ENCODE data around the gene ATXN10. TPM values are rescaled to one million over a fixed set of nuclear protein-coding genes. Genes with fewer than 3 reads are reported as not detected.
A peak's percentile ranks its signal among the peaks of the same experiment; 100 is the strongest.

ATXN10 gene
- total RNA-seq, 5 donors from 2014 or later (not counting 1 experiment from before 2014, with no cell fraction given), result 58.9 to 85.0 (median 69.6) TPM

GRCh38 chr22:45774001-45774670 lies 102.5 kb downstream of the ATXN10 start:
- Histone ChIP-seq H3K27me3 (replicated peaks in 1 of 2; ENCODE audit: control insufficient read depth in 2 of 2, extremely low read depth in 1 of 2, insufficient read depth in 2 of 2, low read length in 1 of 2) (no peaks in the 10 kb centered on the region), H3K36me3 (ENCODE audit: control insufficient read depth in 2 of 2, extremely low read depth in 1 of 2, insufficient read depth in 1 of 2, low read length in 1 of 2) (peaks cover 3 to 5% of the 10 kb centered on the region in 2 donors), H3K9me3 (no peaks in the 10 kb centered on the region), H3K4me3 (ENCODE audit: control insufficient read depth in 1 of 2, extremely low read depth in 1 of 2, low read length in 1 of 2) (no peak overlapping the region), H3K27ac (ENCODE audit: low read length) (no peak overlapping the region), H3K4me1 (ENCODE audit: control insufficient read depth in 1 of 2, extremely low read depth in 1 of 2, insufficient read depth in 2 of 2, low read length in 2 of 2) (no peaks in the 10 kb centered on the region)
- 97% methylated on average over 5 of the region's 6 CpGs for WGBS (ENCODE audit: insufficient coverage)
- Mint-ChIP-seq H3K4me1 (peaks cover 8 to 20% (median 19%) of the 10 kb centered on the region in 3 donors), H3K4me3 (no peak overlapping the region), H3K36me3 (peaks cover 62% of the 10 kb centered on the region), H3K27ac (no peak overlapping the region), H3K9me3 (peaks cover 0 to 3% (median 0%) of the 10 kb centered on the region in 3 donors), H3K27me3 (no peaks in the 10 kb centered on the region)
- ATAC-seq (replicated peaks in 1 of 4) (no peak), DNase-seq (no peak)
- CTCF ChIA-PET, result no interaction called here
- POLR2A ChIA-PET, result no interaction called here

- Mint-ChIP-seq H3K36me3 (peaks cover 60% of the 10 kb centered on the region), H3K4me1 (peaks cover 8 to 19% (median 17%) of the 10 kb centered on the region in 3 donors), H3K27ac (no peak overlapping the region), H3K27me3 (no peaks in the 10 kb centered on the region), H3K9me3 (peaks cover 0 to 3% (median 0%) of the 10 kb centered on the region in 3 donors), H3K4me3 (no peak overlapping the region)
- Histone ChIP-seq H3K9me3 (no peaks in the 10 kb centered on the region), H3K4me3 (ENCODE audit: control insufficient read depth in 1 of 2, extremely low read depth in 1 of 2, low read length in 1 of 2) (no peak overlapping the region), H3K36me3 (ENCODE audit: control insufficient read depth in 2 of 2, extremely low read depth in 1 of 2, insufficient read depth in 1 of 2, low read length in 1 of 2) (peaks cover 0 to 3% of the 10 kb centered on the region in 2 donors), H3K27me3 (replicated peaks in 1 of 2; ENCODE audit: control insufficient read depth in 2 of 2, extremely low read depth in 1 of 2, insufficient read depth in 2 of 2, low read length in 1 of 2) (no peaks in the 10 kb centered on the region), H3K4me1 (ENCODE audit: control insufficient read depth in 1 of 2, extremely low read depth in 1 of 2, insufficient read depth in 2 of 2, low read length in 2 of 2) (no peaks in the 10 kb centered on the region), H3K27ac (ENCODE audit: low read length) (no peak overlapping the region)
- DNase-seq, result no peak
- ChIA-PET POLR2A (no interaction called here), CTCF (no interaction called here)
- WGBS (ENCODE audit: insufficient coverage), result no CpG with 5 or more reads among the region's 1 CpG
- ATAC-seq (replicated peaks in 1 of 4), result no peak
These were observed 103.4 kb downstream of the ATXN10 start for GRCh38 chr22:45775062-45775461.

GRCh38 chr22:45775569-45776312 lies 104.1 kb downstream of the ATXN10 start:
- no peak overlapping the region for H3K4me3 ChIP-seq (ENCODE audit: control insufficient read depth in 1 of 2, extremely low read depth in 1 of 2, low read length in 1 of 2)
- no peaks in the 10 kb centered on the region for H3K27me3 Mint-ChIP-seq
- DNase-seq, result no peak
- no peak overlapping the region for H3K27ac ChIP-seq (ENCODE audit: low read length)
- H3K27ac Mint-ChIP-seq, result no peak overlapping the region
- H3K9me3 Mint-ChIP-seq, result peaks cover 0 to 2% (median 0%) of the 10 kb centered on the region in 3 donors
- H3K9me3 ChIP-seq, result no peaks in the 10 kb centered on the region
- ChIA-PET POLR2A (no interaction called here), CTCF (no interaction called here)
- H3K4me1 ChIP-seq (ENCODE audit: control insufficient read depth in 1 of 2, extremely low read depth in 1 of 2, insufficient read depth in 2 of 2, low read length in 2 of 2), result no peaks in the 10 kb centered on the region
- no peak overlapping the region for H3K4me3 Mint-ChIP-seq
- no peaks in the 10 kb centered on the region for H3K27me3 ChIP-seq (replicated peaks in 1 of 2; ENCODE audit: control insufficient read depth in 2 of 2, extremely low read depth in 1 of 2, insufficient read depth in 2 of 2, low read length in 1 of 2)
- peaks cover 8 to 19% (median 17%) of the 10 kb centered on the region in 3 donors for H3K4me1 Mint-ChIP-seq
- H3K36me3 Mint-ChIP-seq, result peaks cover 56% of the 10 kb centered on the region
- WGBS (ENCODE audit: insufficient coverage), result 95% methylated on average over 10 of the region's 14 CpGs
- peaks cover 0 to 3% of the 10 kb centered on the region in 2 donors for H3K36me3 ChIP-seq (ENCODE audit: control insufficient read depth in 2 of 2, extremely low read depth in 1 of 2, insufficient read depth in 1 of 2, low read length in 1 of 2)
- ATAC-seq (replicated peaks in 1 of 4), result no peak

- Mint-ChIP-seq H3K27me3 (no peaks in the 10 kb centered on the region), H3K36me3 (peaks cover 55% of the 10 kb centered on the region), H3K4me1 (peaks cover 8 to 19% (median 17%) of the 10 kb centered on the region in 3 donors), H3K9me3 (no peaks in the 10 kb centered on the region), H3K4me3 (no peak overlapping the region), H3K27ac (peak overlapping the region in 1 of 2 donors; percentile 48)
- DNase-seq (no peak), ATAC-seq (replicated peaks in 1 of 4) (no peak)
- no peak overlapping the region for H3K4me3 ChIP-seq (ENCODE audit: control insufficient read depth in 1 of 2, extremely low read depth in 1 of 2, low read length in 1 of 2)
- CTCF ChIA-PET, result no interaction called here
- WGBS (ENCODE audit: insufficient coverage), result no CpG with 5 or more reads among the region's 2 CpGs
- H3K9me3 ChIP-seq, result no peaks in the 10 kb centered on the region
- POLR2A ChIA-PET, result no interaction called here
- no peak overlapping the region for H3K27ac ChIP-seq (ENCODE audit: low read length)
- H3K36me3 ChIP-seq (ENCODE audit: control insufficient read depth in 2 of 2, extremely low read depth in 1 of 2, insufficient read depth in 1 of 2, low read length in 1 of 2), result peaks cover 0 to 3% of the 10 kb centered on the region in 2 donors
- no peaks in the 10 kb centered on the region for H3K4me1 ChIP-seq (ENCODE audit: control insufficient read depth in 1 of 2, extremely low read depth in 1 of 2, insufficient read depth in 2 of 2, low read length in 2 of 2)
- H3K27me3 ChIP-seq (replicated peaks in 1 of 2; ENCODE audit: control insufficient read depth in 2 of 2, extremely low read depth in 1 of 2, insufficient read depth in 2 of 2, low read length in 1 of 2), result no peaks in the 10 kb centered on the region
These were observed 104.6 kb downstream of the ATXN10 start for GRCh38 chr22:45776313-45776585.

GRCh38 chr22:45777046-45777851 lies 105.6 kb downstream of the ATXN10 start:
- H3K36me3 ChIP-seq (ENCODE audit: control insufficient read depth in 2 of 2, extremely low read depth in 1 of 2, insufficient read depth in 1 of 2, low read length in 1 of 2), result peaks cover 0 to 3% of the 10 kb centered on the region in 2 donors
- H3K27me3 ChIP-seq (replicated peaks in 1 of 2; ENCODE audit: control insufficient read depth in 2 of 2, extremely low read depth in 1 of 2, insufficient read depth in 2 of 2, low read length in 1 of 2), result no peaks in the 10 kb centered on the region
- H3K4me1 Mint-ChIP-seq, result peaks cover 4 to 19% (median 16%) of the 10 kb centered on the region in 3 donors
- ChIA-PET POLR2A (no interaction called here), CTCF (no interaction called here)
- H3K9me3 Mint-ChIP-seq, result no peaks in the 10 kb centered on the region
- 78% methylated on average over 1 of the region's 6 CpGs for WGBS (ENCODE audit: insufficient coverage)
- H3K4me1 ChIP-seq (ENCODE audit: control insufficient read depth in 1 of 2, extremely low read depth in 1 of 2, insufficient read depth in 2 of 2, low read length in 2 of 2), result no peaks in the 10 kb centered on the region
- peaks cover 53% of the 10 kb centered on the region for H3K36me3 Mint-ChIP-seq
- no peak overlapping the region for H3K4me3 Mint-ChIP-seq
- H3K27me3 Mint-ChIP-seq, result no peaks in the 10 kb centered on the region
- ATAC-seq (replicated peaks in 1 of 4) (no peak), DNase-seq (no peak)
- no peak overlapping the region for H3K27ac Mint-ChIP-seq
- no peaks in the 10 kb centered on the region for H3K9me3 ChIP-seq
- H3K27ac ChIP-seq (ENCODE audit: low read length), result no peak overlapping the region
- no peak overlapping the region for H3K4me3 ChIP-seq (ENCODE audit: control insufficient read depth in 1 of 2, extremely low read depth in 1 of 2, low read length in 1 of 2)

GRCh38 chr22:45777852-45778375 lies 106.3 kb downstream of the ATXN10 start:
- Histone ChIP-seq H3K9me3 (no peaks in the 10 kb centered on the region), H3K36me3 (ENCODE audit: control insufficient read depth in 2 of 2, extremely low read depth in 1 of 2, insufficient read depth in 1 of 2, low read length in 1 of 2) (peaks cover 0 to 3% of the 10 kb centered on the region in 2 donors), H3K27ac (ENCODE audit: low read length) (no peak overlapping the region), H3K27me3 (replicated peaks in 1 of 2; ENCODE audit: control insufficient read depth in 2 of 2, extremely low read depth in 1 of 2, insufficient read depth in 2 of 2, low read length in 1 of 2) (no peaks in the 10 kb centered on the region), H3K4me3 (ENCODE audit: control insufficient read depth in 1 of 2, extremely low read depth in 1 of 2, low read length in 1 of 2) (no peak overlapping the region), H3K4me1 (ENCODE audit: control insufficient read depth in 1 of 2, extremely low read depth in 1 of 2, insufficient read depth in 2 of 2, low read length in 2 of 2) (no peaks in the 10 kb centered on the region)
- H3K4me1 Mint-ChIP-seq, result peaks cover 3 to 15% (median 9%) of the 10 kb centered on the region in 3 donors
- DNase-seq (no peak), ATAC-seq (replicated peaks in 1 of 4) (no peak)
- H3K9me3 Mint-ChIP-seq, result no peaks in the 10 kb centered on the region
- no peak overlapping the region for H3K27ac Mint-ChIP-seq
- ChIA-PET CTCF (no interaction called here), POLR2A (no interaction called here)
- H3K36me3 Mint-ChIP-seq, result peaks cover 51% of the 10 kb centered on the region
- WGBS (ENCODE audit: insufficient coverage), result no CpG with 5 or more reads among the region's 3 CpGs
- no peaks in the 10 kb centered on the region for H3K27me3 Mint-ChIP-seq
- H3K4me3 Mint-ChIP-seq, result no peak overlapping the region
